Activated CD8-positive, alpha-beta memory T cell treated with anti-CD3 and anti-CD28 coated beads, Interleukin-2, amount 50 U/mL, for 4 hours (primary cell): ENCODE results near the gene SFXN5.

Experiments
- DNase-seq: peaks from one replicate; pipeline ENCODE4 v3.0.0-alpha.2; 2020

SFXN5 gene

GRCh38 chr2:72892506-72893173 lies 178.9 kb downstream of the SFXN5 start:
- peak; percentile 50 for DNase-seq
